K562 (cell line): ENCODE data around the gene KATNB1. TPM values are rescaled to one million over a fixed set of nuclear protein-coding genes. Genes with fewer than 3 reads are reported as not detected.
A peak's percentile ranks its signal among the peaks of the same experiment; 100 is the strongest.

ENCODE experiments used
- ATAC-seq: fragments of 200-7000 bp; cut with Tn5 transposase; 3 replicates; pipeline ENCODE4 v1.9.1; 2020; ENCODE audit warnings: moderate library complexity
- BruUV-seq: library from RNA; stranded (reverse); fragments of 400-500 nt; replicated peaks from 2 replicates; lab custom pipeline; 2021; lab: Mats Ljungman, UMichigan
- CTCF ChIA-PET: fragments of 300-600 bp; formaldehyde crosslinking; extraction: SDS; loops from one replicate; lab custom pipeline; 2021; ENCODE audit warnings: low intra/inter-chr PET ratio; lab: Yijun Ruan, JAX
- POLR2A ChIA-PET: fragments of 300-600, 350-650 bp; sonication (Branson Sonifier 250); formaldehyde crosslinking; extraction: SDS; loops from one replicate; lab custom pipeline; 2021; ENCODE audit warnings: antibody characterized with exemption, inconsistent platforms; lab: Yijun Ruan, JAX
- DNase-seq, 4 experiments: peaks; one replicate each; pipeline versions ENCODE4 v3.0.0 to v3.0.0-alpha.2; 2011 to 2018; ENCODE audit warnings: low spot score in 3 of 4, mixed read lengths in 3 of 4; ENCODE audit errors: extremely low read depth in 1 of 4
- FAIRE-seq: peaks from 2 replicates; lab custom pipeline; 2011; peaks lifted over from hg19 to GRCh38; lab: Jason Lieb, UNC
- H2AFZ ChIP-seq: 2 replicates; pipeline ENCODE4 v1.6.0; 2011; ENCODE audit warnings: low read depth, low read length, control low read depth, inconsistent platforms
- H3K27ac ChIP-seq: fragments of 200-600 bp; 3 replicates; pipeline ENCODE4 v1.8.0; 2011; ENCODE audit warnings: low read depth, mild to moderate bottlenecking, control low read depth, inconsistent platforms, low read length, moderate library complexity, mixed read lengths; ENCODE audit errors: extremely low read depth
- H3K27me3 ChIP-seq, 2 experiments: fragments of 300-600 bp in 1 of 2; 2 replicates in 1 of 2; 3 replicates in 1 of 2; pipeline versions ENCODE4 v1.6.0 to v1.8.0; 2011; ENCODE audit warnings: inconsistent platforms in 2 of 2, low read length in 2 of 2, mild to moderate bottlenecking in 1 of 2, mixed read lengths in 1 of 2, moderate library complexity in 1 of 2; ENCODE audit not compliant: control insufficient read depth in 2 of 2, insufficient read depth in 2 of 2
- H3K36me3 ChIP-seq: fragments of 300-600 bp; 3 replicates; pipeline ENCODE4 v1.8.0; 2011; ENCODE audit warnings: mild to moderate bottlenecking, low read length, inconsistent platforms; ENCODE audit not compliant: control insufficient read depth, insufficient read depth
- H3K4me1 ChIP-seq, 2 experiments: fragments of 200-600 bp in 1 of 2; replicated peaks in 1 of 2; 2 replicates in 1 of 2; 3 replicates in 1 of 2; pipeline versions ENCODE4 v1.5.1 to v1.8.0; 2011; ENCODE audit warnings: inconsistent platforms in 2 of 2, low read length in 2 of 2, mild to moderate bottlenecking in 1 of 2, mixed read lengths in 1 of 2, moderate library complexity in 1 of 2; ENCODE audit not compliant: control insufficient read depth in 2 of 2, insufficient read depth in 2 of 2
- H3K4me2 ChIP-seq: 2 replicates; pipeline ENCODE4 v1.6.1; 2011; ENCODE audit warnings: low read length, control low read depth, inconsistent platforms, mixed read lengths; ENCODE audit not compliant: insufficient read depth
- H3K4me3 ChIP-seq: fragments of 200-600 bp; sonication (generic), shearing (Covaris generic); 2 replicates; pipeline ENCODE4 v1.5.1; 2016; ENCODE audit warnings: control low read depth, inconsistent platforms
- H3K79me2 ChIP-seq: fragments of 200-600 bp; 3 replicates; pipeline ENCODE4 v1.8.0; 2011; ENCODE audit warnings: low read length, inconsistent platforms; ENCODE audit not compliant: control insufficient read depth, insufficient read depth
- H3K9ac ChIP-seq, 2 experiments: 2 replicates each; pipeline versions ENCODE4 v1.6.0 to v1.6.1; 2011; ENCODE audit warnings: low read depth in 2 of 2, low read length in 2 of 2, control low read depth in 1 of 2, inconsistent platforms in 1 of 2, mild to moderate bottlenecking in 1 of 2, mixed read lengths in 1 of 2; ENCODE audit not compliant: insufficient read depth in 1 of 2
- H3K9me1 ChIP-seq: one replicate; pipeline ENCODE4 v1.6.0; 2011; ENCODE audit warnings: inconsistent platforms, mild to moderate bottlenecking, low read length, moderate library complexity; ENCODE audit not compliant: control insufficient read depth, insufficient read depth
- H3K9me3 ChIP-seq: replicated peaks from 2 replicates; pipeline ENCODE4 v1.5.1; 2011; ENCODE audit warnings: low read depth, low read length, inconsistent platforms; ENCODE audit not compliant: control insufficient read depth, insufficient read depth
- H4K20me1 ChIP-seq: replicated peaks from 2 replicates; pipeline ENCODE4 v1.6.1; 2011; ENCODE audit warnings: low read length, inconsistent platforms, mixed read lengths; ENCODE audit not compliant: control insufficient read depth, insufficient read depth
- CBFB ChIP-seq: sonication (generic); formaldehyde crosslinking; IDR thresholded peaks from 2 replicates; pipeline ENCODE4 v1.4.0; 2020; ENCODE audit warnings: mild to moderate bottlenecking, missing genetic modification reagents
- GTF2F1 ChIP-seq: IDR thresholded peaks from 2 replicates; pipeline ENCODE4 v1.6.1; 2011; ENCODE audit warnings: low read depth, low read length, improper control_type of control experiment
- POLR2G ChIP-seq: fragments of 200-400 bp; formaldehyde crosslinking; IDR thresholded peaks from 2 replicates; pipeline ENCODE4 v1.6.1; 2017; ENCODE audit warnings: low read depth, mild to moderate bottlenecking, antibody characterized with exemption, low read length, moderate library complexity
- RBFOX2 ChIP-seq: fragments of 200-400 bp; formaldehyde crosslinking; IDR thresholded peaks from 2 replicates; pipeline ENCODE4 v1.6.1; 2017; ENCODE audit warnings: low read depth, mild to moderate bottlenecking, low read length, moderate library complexity
- ZFP36 ChIP-seq: fragments of 150-350 bp; IDR thresholded peaks from 2 replicates; pipeline ENCODE4 v1.6.1; 2018; ENCODE audit warnings: low read length, low read depth; ENCODE audit not compliant: partially characterized antibody
- WGBS: fragments of 100-300 bp; shearing (Covaris generic); methylation state at CpG from one replicate; pipeline ENCODE4 v1.1.6; 2016; ENCODE audit warnings: low coverage, mixed read lengths; ENCODE audit not compliant: insufficient coverage; ENCODE audit errors: missing lambda C conversion rate; 5-methylcytosine and 5-hydroxymethylcytosine counted together
- in situ Hi-C: fragments of 300-500 bp; cut with MboI; formaldehyde crosslinking; loops from 4 replicates; pipeline ENCODE4 v1.15.0; 2018; ENCODE audit warnings: inconsistent platforms, mixed read lengths
- intact Hi-C: fragments of 100-400 bp; cut with micrococcal nuclease; formaldehyde crosslinking; loops from 2 replicates; pipeline ENCODE4 v1.14.2; 2022
- polyA plus RNA-seq, 8 experiments: library from polyadenylated mRNA; depleted of rRNA in 4 of 8; stranded (reverse) in 5 of 8; unstranded in 3 of 8; fragments of >200 nt; fragmentation: Nextera tagmentation in 2 of 8; fragmentation: Illumina TruSeq in 1 of 8; extraction: Ambion mirVana in 2 of 8; extraction: Trizol in 1 of 8; gene quantifications; 2 replicates each; pipeline versions ENCODE4 v1.2.1 to v1.2.3, GENCODE V29; 2011 to 2014; ENCODE audit warnings: inconsistent platforms in 1 of 8, missing spikeins in 1 of 8
- total RNA-seq, 7 experiments: library from RNA; depleted of rRNA in 6 of 7; stranded (reverse); fragments of >200 nt in 6 of 7; fragmentation: Illumina TruSeq in 2 of 7; extraction: Trizol in 2 of 7; gene quantifications; 2 replicates each; pipeline versions ENCODE4 v1.2.1 to v1.2.3, GENCODE V29; 2011 to 2021; ENCODE audit warnings: low replicate concordance in 1 of 7

KATNB1 gene
- total and polyA plus RNA-seq, 9 of the 15 experiments (the other 6 are each of a cell fraction or from before 2014, with no cell fraction given): 1.2 to 52.6 (median 21.9) TPM

- Histone ChIP-seq H3K9me1 (no peaks in the 10 kb centered on the region), H3K9me3 (no peaks in the 10 kb centered on the region), H2AFZ (no peak overlapping the region), H3K4me2 (no peak overlapping the region), H4K20me1 (peaks cover 4% of the 10 kb centered on the region), H3K27ac (no peak overlapping the region), H3K79me2 (no peaks in the 10 kb centered on the region), H3K9ac (0 out of 4 replicates have a peak overlapping the region, but pooled peaks of 1 of the 2 experiments have one; percentile 28), H3K36me3 (peaks cover 83% of the 10 kb centered on the region; the same call in 2 of the 3 replicates), H3K4me1 (peaks cover 0 to 64% of the 10 kb centered on the region in 2 experiments; a peak in 3 of 5 replicates), H3K27me3 (no peaks in the 10 kb centered on the region), H3K4me3 (no peak overlapping the region)
- intact Hi-C loops (loop anchor here (1.0 to 2.0 kb wide), 2 partner anchors 107 to 244 kb away; partner anchors contain the start of genes USB1 and ZNF319), in situ Hi-C loops (loop anchor here (10.0 kb wide), 1 partner anchor 248 kb away; the partner anchor contains the start of genes USB1 and ZNF319)
- no peak for DNase-seq
- no peak for FAIRE-seq
- ChIA-PET POLR2A (interaction anchor here (0.6 to 1.4 kb wide), 4 partner anchors 11 to 82 kb away, joined by 3 to 5 read pairs (median 4); partner anchors contain the start of gene KATNB1), CTCF (interaction anchor here (0.7 to 1.7 kb wide), 5 partner anchors 106 to 244 kb away, joined by 4 to 7 read pairs (median 5); partner anchors contain the start of genes USB1 and ZNF319)
- peak; percentile 63 for TF ChIP-seq POLR2G
- peak; percentile 10; the same call in 1 of the 2 replicates for TF ChIP-seq RBFOX2
- TF ChIP-seq ZFP36: peak; percentile 41
- no peak for TF ChIP-seq GTF2F1
- 0 out of 2 replicates have a peak, but pooled peaks have one; percentile 41 for TF ChIP-seq CBFB
- BruUV-seq: no TSS peak
- ATAC-seq: peak; percentile 9
- 70% methylated on average over 14 of the region's 15 CpGs for WGBS
Observed at GRCh38 chr16:57756424-57757325, 21.1 kb downstream of the KATNB1 start.
